Neural progenitor cell (in vitro differentiated cells): ENCODE data around the gene TUB. TPM values are rescaled to one million over a fixed set of nuclear protein-coding genes. Genes with fewer than 3 reads are reported as not detected.
A peak's percentile ranks its signal among the peaks of the same experiment; 100 is the strongest.

Experiments used
- DNase-seq: peaks from one replicate; pipeline ENCODE4 v3.0.0-alpha.2; 2016; ENCODE audit warnings: low spot score
- H2AFZ ChIP-seq: fragments of 200-600 bp; sonication (generic); replicated peaks from 2 replicates; pipeline ENCODE4 v1.6.1; 2016; ENCODE audit warnings: antibody characterized with exemption
- H3F3A ChIP-seq: fragments of 200-600 bp; sonication (generic); 2 replicates; pipeline ENCODE4 v1.6.1; 2016; ENCODE audit warnings: antibody characterized with exemption, low read depth
- H3K27ac ChIP-seq: fragments of 200-600 bp; sonication (generic); 2 replicates; pipeline ENCODE4 v1.5.1; 2016; ENCODE audit warnings: mild to moderate bottlenecking
- H3K27me3 ChIP-seq: fragments of 200-600 bp; sonication (generic); 2 replicates; pipeline ENCODE4 v1.6.1; 2016; ENCODE audit warnings: mild to moderate bottlenecking, moderate library complexity
- H3K36me3 ChIP-seq: fragments of 200-600 bp; sonication (generic); 2 replicates; pipeline ENCODE4 v1.5.1; 2016
- H3K4me1 ChIP-seq: fragments of 200-600 bp; sonication (generic); 2 replicates; pipeline ENCODE4 v1.6.1; 2016; ENCODE audit warnings: mixed run types
- H3K4me2 ChIP-seq: fragments of 200-600 bp; sonication (generic); 2 replicates; pipeline ENCODE4 v1.6.1; 2016
- H3K4me3 ChIP-seq: fragments of 200-600 bp; sonication (generic); 2 replicates; pipeline ENCODE4 v1.5.1; 2016
- H3K79me2 ChIP-seq: fragments of 200-600 bp; sonication (generic); 2 replicates; pipeline ENCODE4 v1.6.1; 2016; ENCODE audit warnings: low read depth
- H3K9ac ChIP-seq: fragments of 200-600 bp; sonication (generic); 2 replicates; pipeline ENCODE4 v1.6.1; 2016
- H3K9me3 ChIP-seq: fragments of 200-600 bp; sonication (generic); 2 replicates; pipeline ENCODE4 v1.5.1; 2016; ENCODE audit warnings: low read depth
- H4K20me1 ChIP-seq: fragments of 200-600 bp; sonication (generic); 2 replicates; pipeline ENCODE4 v1.6.1; 2016; ENCODE audit warnings: low read depth
- H3K27ac Mint-ChIP-seq: 3 replicates; pipeline ENCODE4 v1.8.0; 2021; ENCODE audit warnings: mixed read lengths
- H3K27me3 Mint-ChIP-seq: 2 replicates; pipeline ENCODE4 v1.8.0; 2022; ENCODE audit warnings: low read depth, mild to moderate bottlenecking, inconsistent platforms, moderate library complexity, mixed read lengths; ENCODE audit not compliant: insufficient read depth
- H3K36me3 Mint-ChIP-seq: 3 replicates; pipeline ENCODE4 v1.8.0; 2021; ENCODE audit warnings: mixed read lengths
- H3K4me1 Mint-ChIP-seq: 3 replicates; pipeline ENCODE4 v1.8.0; 2021; ENCODE audit warnings: mixed read lengths
- H3K4me3 Mint-ChIP-seq: 3 replicates; pipeline ENCODE4 v1.8.0; 2021; ENCODE audit warnings: mild to moderate bottlenecking, moderate library complexity, mixed read lengths
- H3K9me3 Mint-ChIP-seq: 3 replicates; pipeline ENCODE4 v1.8.0; 2020; ENCODE audit warnings: mixed read lengths
- CTCF ChIP-seq: fragments of 200-600 bp; sonication (generic); IDR thresholded peaks from 2 replicates; pipeline ENCODE4 v1.5.1; 2017; ENCODE audit warnings: antibody characterized with exemption, mild to moderate bottlenecking
- EZH2 ChIP-seq: fragments of 200-600 bp; sonication (generic); IDR thresholded peaks from 2 replicates; pipeline ENCODE4 v1.6.1; 2017; ENCODE audit warnings: antibody characterized with exemption, mild to moderate bottlenecking, moderate library complexity
- EZH2phosphoT487 ChIP-seq: fragments of 200-600 bp; sonication (generic); IDR thresholded peaks from 2 replicates; pipeline ENCODE4 v1.6.1; 2017; ENCODE audit warnings: antibody characterized with exemption
- total RNA-seq: library from RNA; depleted of rRNA; stranded (reverse); fragments of >200 nt; gene quantifications from 2 replicates; pipeline ENCODE4 v1.2.3, GENCODE V29; 2015; ENCODE audit warnings: low replicate concordance

Gene TUB
- total RNA-seq, 1 donor from 2014 or later = 28.7 TPM

- no peak for DNase-seq
- H3K27ac ChIP-seq = no peak overlapping the region
- H3K4me3 Mint-ChIP-seq = no peak overlapping the region
- no peak for TF ChIP-seq CTCF
- H3K9me3 Mint-ChIP-seq = no peaks in the 10 kb centered on the region
- H3K9me3 ChIP-seq = no peaks in the 10 kb centered on the region
- H2AFZ ChIP-seq = no peak overlapping the region
- no peak overlapping the region for H3K9ac ChIP-seq
- H3K4me2 ChIP-seq = no peak overlapping the region
- H3K36me3 Mint-ChIP-seq = peaks cover 17% of the 10 kb centered on the region
- no peaks in the 10 kb centered on the region for H3K36me3 ChIP-seq
- no peaks in the 10 kb centered on the region for H4K20me1 ChIP-seq
- no peaks in the 10 kb centered on the region for H3K79me2 ChIP-seq
- no peak overlapping the region for H3K27ac Mint-ChIP-seq
- H3K4me3 ChIP-seq = no peak overlapping the region
- no peaks in the 10 kb centered on the region for H3F3A ChIP-seq
- H3K4me1 Mint-ChIP-seq = no peaks in the 10 kb centered on the region
- H3K27me3 Mint-ChIP-seq = peaks cover 7% of the 10 kb centered on the region
- no peaks in the 10 kb centered on the region for H3K4me1 ChIP-seq
- no peaks in the 10 kb centered on the region for H3K27me3 ChIP-seq
These were observed 17.9 kb downstream of the TUB start for GRCh38 chr11:8098879-8099278.

GRCh38 chr11:8099291-8099899 lies 18.4 kb downstream of the TUB start:
- no peak overlapping the region for H3K27ac ChIP-seq
- no peaks in the 10 kb centered on the region for H3K36me3 ChIP-seq

DNA sequence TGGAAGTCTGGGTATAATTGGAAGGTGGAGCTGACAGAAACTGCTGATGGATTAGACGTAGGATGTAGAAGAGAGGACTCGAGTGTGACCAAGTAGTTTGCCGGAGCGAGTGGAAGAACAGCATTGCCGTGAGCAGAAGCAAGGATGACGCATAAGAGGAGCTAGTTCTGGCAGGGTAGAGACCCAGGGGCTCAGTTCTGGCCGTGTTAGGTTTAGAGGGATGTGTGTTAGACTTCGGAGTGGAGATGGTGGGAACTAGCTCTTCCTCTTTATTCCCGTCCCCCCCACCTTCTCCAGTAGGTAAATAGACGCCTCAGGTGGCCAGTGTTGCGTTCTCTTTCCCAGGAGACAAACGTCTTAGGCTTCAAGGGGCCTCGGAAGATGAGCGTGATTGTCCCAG lies 19.1 kb downstream of the TUB start:
- Mint-ChIP-seq H3K27me3 (peaks cover 5% of the 10 kb centered on the region), H3K4me3 (no peak overlapping the region)

More at GRCh38 chr11:8099291-8099899, 18.4 kb downstream of the TUB start:
- peaks cover 19% of the 10 kb centered on the region for H3K36me3 Mint-ChIP-seq
- H2AFZ ChIP-seq = no peak overlapping the region
- H3K4me3 Mint-ChIP-seq = no peak overlapping the region
- no peaks in the 10 kb centered on the region for H3F3A ChIP-seq
- H3K9me3 Mint-ChIP-seq = no peaks in the 10 kb centered on the region
- H3K4me2 ChIP-seq = no peak overlapping the region
- H3K27me3 ChIP-seq = no peaks in the 10 kb centered on the region
- H3K79me2 ChIP-seq = no peaks in the 10 kb centered on the region
- H3K27ac Mint-ChIP-seq = no peak overlapping the region
- peak; percentile 90 for TF ChIP-seq CTCF
- TF ChIP-seq EZH2 = no peak
- no peak for TF ChIP-seq EZH2phosphoT487
- H3K9me3 ChIP-seq = no peaks in the 10 kb centered on the region
- no peak overlapping the region for H3K4me3 ChIP-seq
- DNase-seq = peak; percentile 75
- no peaks in the 10 kb centered on the region for H3K4me1 Mint-ChIP-seq
- peaks cover 7% of the 10 kb centered on the region for H3K27me3 Mint-ChIP-seq
- no peak overlapping the region for H3K9ac ChIP-seq
- H4K20me1 ChIP-seq = no peaks in the 10 kb centered on the region
- no peaks in the 10 kb centered on the region for H3K4me1 ChIP-seq

More for the DNA sequence above, 19.1 kb downstream of the TUB start:
- Histone ChIP-seq H3K4me1 (no peaks in the 10 kb centered on the region), H3K9ac (no peak overlapping the region), H2AFZ (no peak overlapping the region), H4K20me1 (no peaks in the 10 kb centered on the region), H3K4me3 (no peak overlapping the region), H3F3A (no peaks in the 10 kb centered on the region), H3K36me3 (no peaks in the 10 kb centered on the region), H3K27me3 (no peaks in the 10 kb centered on the region), H3K79me2 (no peaks in the 10 kb centered on the region), H3K27ac (no peak overlapping the region), H3K4me2 (no peak overlapping the region), H3K9me3 (no peaks in the 10 kb centered on the region)
- no peak overlapping the region for H3K27ac Mint-ChIP-seq
- no peaks in the 10 kb centered on the region for H3K9me3 Mint-ChIP-seq
- H3K4me1 Mint-ChIP-seq = no peaks in the 10 kb centered on the region
- DNase-seq = no peak
- TF ChIP-seq CTCF (no peak), EZH2 (no peak), EZH2phosphoT487 (no peak)
- peaks cover 21% of the 10 kb centered on the region for H3K36me3 Mint-ChIP-seq
